Lung (tissue), 12 donors: Measurements from ENCODE around the gene MITF. TPM values are rescaled to one million over a fixed set of nuclear protein-coding genes. Genes with fewer than 3 reads are reported as not detected.

Experiments used
- ATAC-seq: fragments of 200-7000 bp; cut with Tn5 transposase; one replicate; pipeline ENCODE4 v1.9.1; 2020; ENCODE audit warnings: moderate number of reproducible peaks; ENCODE audit not compliant: insufficient read depth, low FRiP score
- DNase-seq, 3 donors: peaks; one replicate each; pipeline ENCODE4 v3.0.0-alpha.2; 2013 to 2017
- H3K27ac ChIP-seq, 2 donors: one replicate each; pipeline ENCODE4 v1.5.1; 2013; ENCODE audit warnings: mild to moderate bottlenecking in 2 of 2, moderate library complexity in 2 of 2, control low read depth in 1 of 2, inconsistent platforms in 1 of 2, low read depth in 1 of 2, low read length in 1 of 2
- H3K27me3 ChIP-seq, 3 donors: one replicate each; pipeline ENCODE4 v1.5.1; 2013; ENCODE audit warnings: low read length in 2 of 3; ENCODE audit not compliant: control insufficient read depth in 3 of 3, insufficient read depth in 3 of 3
- H3K36me3 ChIP-seq, 4 donors: one replicate each; pipeline ENCODE4 v1.5.1; 2013; ENCODE audit warnings: low read length in 4 of 4, mild to moderate bottlenecking in 1 of 4, moderate library complexity in 1 of 4; ENCODE audit not compliant: control insufficient read depth in 4 of 4, insufficient read depth in 4 of 4
- H3K4me1 ChIP-seq, 5 donors: one replicate each; pipeline ENCODE4 v1.5.1; 2013; ENCODE audit warnings: low read length in 5 of 5, mild to moderate bottlenecking in 2 of 5, moderate library complexity in 1 of 5; ENCODE audit not compliant: control insufficient read depth in 5 of 5, insufficient read depth in 5 of 5
- H3K4me3 ChIP-seq: one replicate; pipeline ENCODE4 v1.5.1; 2013; ENCODE audit warnings: mild to moderate bottlenecking, control low read depth, moderate library complexity
- H3K9ac ChIP-seq, 2 donors: one replicate each; pipeline ENCODE4 v1.5.1; 2013; ENCODE audit warnings: low read length in 2 of 2, control low read depth in 1 of 2; ENCODE audit not compliant: insufficient read depth in 1 of 2
- H3K9me3 ChIP-seq, 4 donors: one replicate each; pipeline ENCODE4 v1.5.1; 2013; ENCODE audit warnings: low read length in 3 of 4, mild to moderate bottlenecking in 1 of 4, moderate library complexity in 1 of 4; ENCODE audit not compliant: control insufficient read depth in 4 of 4, insufficient read depth in 3 of 4
- CTCF ChIP-seq: IDR thresholded peaks from 2 replicates; pipeline ENCODE4 v1.5.1; 2012; ENCODE audit warnings: mild to moderate bottlenecking; ENCODE audit errors: control extremely low read depth, extremely low read depth
- WGBS, 2 donors: extraction: QIAGEN DNeasy Blood & Tissue Kit; methylation state at CpG; one replicate each; pipeline ENCODE4 v1.1.7; 2013; 5-methylcytosine and 5-hydroxymethylcytosine counted together
- polyA plus RNA-seq, 2 donors: library from polyadenylated mRNA; stranded (reverse); fragments of 200-250 nt; gene quantifications; one replicate each; pipeline ENCODE4 v1.2.1, GENCODE V29; 2013
- total RNA-seq, 2 donors: library from RNA; depleted of rRNA in 1 of 2; stranded (reverse); fragments of >200 nt in 1 of 2; gene quantifications; one replicate each; pipeline ENCODE4 v1.2.1, GENCODE V29; 2014 to 2021
- donor health status: control.
- donor health status: control.
- donor health status: Bipolar disorder and iron deficiency.
- donor health status: healthy.
- donor health status: DM: yes; HTN: yes; CAD: no.

MITF gene
- total and polyA plus RNA-seq, 4 donors = 5.0 to 28.0 (median 12.0) TPM

GRCh38 chr3:69719587-69720122, 19.6 kb upstream of the MITF start:
- Histone ChIP-seq H3K9ac (no peak overlapping the region), H3K4me3 (no peak overlapping the region)
- WGBS, 2 donors = 54 to 69% methylated on average over 3 of the region's 3 CpGs

GRCh38 chr3:69720824-69721223, 18.4 kb upstream of the MITF start:
- Histone ChIP-seq H3K27ac (no peak overlapping the region), H3K9ac (no peak overlapping the region), H3K4me3 (no peak overlapping the region), H3K27me3 (no peaks in the 10 kb centered on the region), H3K36me3 (no peaks in the 10 kb centered on the region), H3K9me3 (no peaks in the 10 kb centered on the region), H3K4me1 (peaks cover 0 to 13% (median 0%) of the 10 kb centered on the region in 5 donors)
- no peak for TF ChIP-seq CTCF
- no peak for DNase-seq
- WGBS, 2 donors = 85 to 90% methylated on average over 5 of the region's 5 CpGs
- ATAC-seq = no peak

More at GRCh38 chr3:69719587-69720122, 19.6 kb upstream of the MITF start:
- ATAC-seq (no peak), DNase-seq (no peak)
- Histone ChIP-seq H3K4me1 (peaks cover 0 to 13% (median 0%) of the 10 kb centered on the region in 5 donors), H3K27ac (peak overlapping the region in 1 of 2 donors; percentile 34), H3K36me3 (no peaks in the 10 kb centered on the region), H3K9me3 (no peaks in the 10 kb centered on the region), H3K27me3 (no peaks in the 10 kb centered on the region)
- no peak for TF ChIP-seq CTCF

- Histone ChIP-seq H3K9me3 (no peaks in the 10 kb centered on the region), H3K36me3 (no peaks in the 10 kb centered on the region), H3K4me3 (no peak overlapping the region), H3K9ac (no peak overlapping the region), H3K27ac (no peak overlapping the region), H3K4me1 (peaks cover 0 to 13% (median 0%) of the 10 kb centered on the region in 5 donors), H3K27me3 (no peaks in the 10 kb centered on the region)
- no peak for TF ChIP-seq CTCF
- DNase-seq (no peak), ATAC-seq (no peak)
- WGBS, 2 donors = 68 to 75% methylated on average over 4 of the region's 4 CpGs
Observed at GRCh38 chr3:69723389-69723788, 15.9 kb upstream of the MITF start.
